ENCODE measurements around the gene RLF.
A peak's percentile ranks its signal among the peaks of the same experiment; 100 is the strongest.
"Not testable (repeated sequence)": the region's sequence is repeated elsewhere in the genome, so short reads cannot be mapped to it uniquely, and the experiment has no call there.

RLF gene

GRCh38 chr1:40184193-40184592 is 23.0 kb downstream of the RLF start:
- no peak overlapping the region for H3K4me3 ChIP-seq (ENCODE audit: low read depth, low read length)
- DNase-seq (ENCODE audit: low read depth) = no peak
- no peak for TF ChIP-seq CTCF (IDR thresholded peaks at IDR 0.05; ENCODE audit: insufficient read depth, low read depth, low read length, missing control alignments)

- peak; percentile 91 for DNase-seq (ENCODE audit: low read depth)
- TF ChIP-seq CTCF (IDR thresholded peaks at IDR 0.05; ENCODE audit: insufficient read depth, low read depth, low read length, missing control alignments) = no peak
Measured at GRCh38 chr1:40185951-40186864, 25.0 kb downstream of the RLF start.

GRCh38 chr1:40187399-40187798 is 26.2 kb downstream of the RLF start:
- TF ChIP-seq CTCF (IDR thresholded peaks at IDR 0.05; ENCODE audit: insufficient read depth, low read depth, low read length, missing control alignments) = no peak
- DNase-seq (ENCODE audit: low read depth) = no peak
- no peak overlapping the region for H3K4me3 ChIP-seq (ENCODE audit: low read depth, low read length)

More at GRCh38 chr1:40185951-40186864, 25.0 kb downstream of the RLF start:
- H3K4me3 ChIP-seq (ENCODE audit: low read depth, low read length) = peak overlapping the region; percentile 19; the same call in 1 of the 2 replicates

GRCh38 chr1:40194639-40195038 is 33.5 kb downstream of the RLF start:
- not testable (repeated sequence) for DNase-seq (ENCODE audit: low read depth); H3K4me3 ChIP-seq (ENCODE audit: low read depth, low read length)

- DNase-seq (ENCODE audit: low read depth) = no peak
- no peak overlapping the region for H3K4me3 ChIP-seq (ENCODE audit: low read depth, low read length)
- peak; percentile 15 for TF ChIP-seq CTCF (IDR thresholded peaks at IDR 0.05; ENCODE audit: insufficient read depth, low read depth, low read length, missing control alignments)
Measured at GRCh38 chr1:40197656-40198055, 36.5 kb downstream of the RLF start.

GRCh38 chr1:40199126-40199525 is 37.9 kb downstream of the RLF start:
- DNase-seq (ENCODE audit: low read depth) = no peak
- no peak overlapping the region for H3K4me3 ChIP-seq (ENCODE audit: low read depth, low read length)
- TF ChIP-seq CTCF (IDR thresholded peaks at IDR 0.05; ENCODE audit: insufficient read depth, low read depth, low read length, missing control alignments) = no peak

- no peak overlapping the region for H3K4me3 ChIP-seq (ENCODE audit: low read depth, low read length)
- TF ChIP-seq CTCF (IDR thresholded peaks at IDR 0.05; ENCODE audit: insufficient read depth, low read depth, low read length, missing control alignments) = no peak
- no peak for DNase-seq (ENCODE audit: low read depth)
Measured at GRCh38 chr1:40204856-40205255, 43.7 kb downstream of the RLF start.
